HL-60 (cell line): ENCODE results near the gene B4GAT1.
"Not testable (repeated sequence)": the region's sequence is repeated elsewhere in the genome, so short reads cannot be mapped to it uniquely, and the experiment has no call there.

Experiments
- DNase-seq, 2 experiments: peaks; one replicate each; pipeline ENCODE4 v3.0.0-alpha.2; 2010 to 2020; ENCODE audit warnings: low read depth in 1 of 2, low spot score in 1 of 2
- H3K27ac ChIP-seq: fragments of 250-450 bp; sonication (Bioruptor Pico); replicated peaks from 2 replicates; pipeline ENCODE4 v1.5.1; 2020; ENCODE audit warnings: mild to moderate bottlenecking, moderate library complexity
- H3K27me3 ChIP-seq: fragments of 250-450 bp; sonication (Bioruptor Pico); 2 replicates; pipeline ENCODE4 v1.5.1; 2021; ENCODE audit warnings: mild to moderate bottlenecking, moderate library complexity; ENCODE audit not compliant: insufficient read depth, poor library complexity, severe bottlenecking
- H3K4me3 ChIP-seq: replicated peaks from 2 replicates; pipeline ENCODE4 v1.5.1; 2011; ENCODE audit warnings: mild to moderate bottlenecking, control low read depth, low read length; ENCODE audit not compliant: insufficient read depth
- GABPA ChIP-seq: IDR thresholded peaks from 2 replicates; pipeline ENCODE4 v1.6.1; 2012; ENCODE audit warnings: low read depth
- POLR2AphosphoS5 ChIP-seq: IDR thresholded peaks from 2 replicates; pipeline ENCODE4 v1.6.1; 2012; ENCODE audit warnings: low read depth
- SPI1 ChIP-seq: IDR thresholded peaks from 2 replicates; pipeline ENCODE4 v1.6.1; 2012; ENCODE audit warnings: low read depth, mild to moderate bottlenecking, borderline replicate concordance
- TF ChIP-seq, protein P1 (sequence below): IDR thresholded peaks from one replicate; pipeline ENCODE4 v1.5.1; 2011; ENCODE audit warnings: low read length, control low read depth, inconsistent platforms; ENCODE audit not compliant: insufficient read depth
- TF ChIP-seq, protein P2 (sequence below): IDR thresholded peaks from 2 replicates; pipeline ENCODE4 v1.6.1; 2012; ENCODE audit warnings: low read depth; ENCODE audit not compliant: insufficient replicate concordance

B4GAT1 gene

DNA sequence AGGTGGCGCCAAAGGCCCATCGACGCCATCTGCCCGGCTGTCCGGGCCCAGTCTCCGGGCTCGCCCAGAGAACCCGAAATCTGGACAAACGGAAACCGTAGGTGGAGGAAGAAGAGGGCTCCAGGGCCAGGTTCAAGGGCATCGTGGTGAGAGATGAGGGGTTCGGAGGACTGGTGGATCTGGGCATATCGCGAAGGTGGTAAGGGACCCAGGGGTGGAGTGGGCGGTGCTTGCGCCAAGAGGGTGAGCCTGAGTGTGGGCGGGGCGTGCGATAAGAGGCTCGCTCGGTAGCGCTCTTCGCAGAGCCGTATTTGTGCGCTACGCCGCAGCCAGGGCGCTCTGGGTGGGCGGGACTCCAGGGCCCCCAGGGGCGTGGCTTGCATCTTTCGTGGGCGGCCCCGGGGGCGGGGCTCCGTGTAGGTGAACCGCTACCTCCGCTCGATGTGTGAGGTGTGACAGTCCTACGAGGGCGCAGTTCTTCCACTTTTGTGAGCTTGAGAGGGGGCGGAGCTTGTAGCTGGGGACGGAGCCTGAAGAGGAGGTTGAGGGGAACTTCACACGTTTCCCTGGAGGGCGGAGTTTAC lies 35.4 kb downstream of the B4GAT1 start:
- peak overlapping the region; percentile 40 for H3K4me3 ChIP-seq
- no peaks in the 10 kb centered on the region for H3K27me3 ChIP-seq
- no peak for TF ChIP-seq SPI1
- peak overlapping the region; percentile 46 for H3K27ac ChIP-seq
- peak; percentile 79 to 91 for DNase-seq

DNA sequence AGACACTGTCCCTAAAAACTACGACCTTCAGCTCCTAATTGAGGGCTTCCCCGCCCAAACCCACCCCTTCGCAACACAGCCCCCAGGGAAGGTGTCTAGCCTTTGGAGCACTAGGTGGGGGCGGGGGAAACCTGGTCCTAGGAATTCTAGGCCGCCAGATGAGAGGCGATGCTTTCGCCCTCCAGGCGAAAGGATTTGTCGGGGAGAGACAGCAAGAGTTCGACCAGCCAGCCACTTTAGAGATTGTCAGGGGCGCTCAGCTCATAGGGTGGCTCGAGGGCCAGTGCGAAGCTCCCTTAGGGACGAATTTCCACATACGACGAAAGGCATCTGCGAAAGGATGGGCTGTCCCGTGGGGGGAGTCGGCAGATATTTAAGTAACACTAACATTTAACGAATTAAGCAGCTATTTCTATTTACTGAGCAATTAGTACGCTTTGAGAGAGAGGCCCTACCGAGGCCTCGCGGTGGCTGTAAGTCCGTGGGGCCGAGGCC lies 35.9 kb downstream of the B4GAT1 start:
- Histone ChIP-seq H3K27ac (peak overlapping the region; percentile 46; the same call in 1 of the 2 replicates), H3K4me3 (peak overlapping the region; percentile 40), H3K27me3 (no peaks in the 10 kb centered on the region)
- TF ChIP-seq, protein P1, sequence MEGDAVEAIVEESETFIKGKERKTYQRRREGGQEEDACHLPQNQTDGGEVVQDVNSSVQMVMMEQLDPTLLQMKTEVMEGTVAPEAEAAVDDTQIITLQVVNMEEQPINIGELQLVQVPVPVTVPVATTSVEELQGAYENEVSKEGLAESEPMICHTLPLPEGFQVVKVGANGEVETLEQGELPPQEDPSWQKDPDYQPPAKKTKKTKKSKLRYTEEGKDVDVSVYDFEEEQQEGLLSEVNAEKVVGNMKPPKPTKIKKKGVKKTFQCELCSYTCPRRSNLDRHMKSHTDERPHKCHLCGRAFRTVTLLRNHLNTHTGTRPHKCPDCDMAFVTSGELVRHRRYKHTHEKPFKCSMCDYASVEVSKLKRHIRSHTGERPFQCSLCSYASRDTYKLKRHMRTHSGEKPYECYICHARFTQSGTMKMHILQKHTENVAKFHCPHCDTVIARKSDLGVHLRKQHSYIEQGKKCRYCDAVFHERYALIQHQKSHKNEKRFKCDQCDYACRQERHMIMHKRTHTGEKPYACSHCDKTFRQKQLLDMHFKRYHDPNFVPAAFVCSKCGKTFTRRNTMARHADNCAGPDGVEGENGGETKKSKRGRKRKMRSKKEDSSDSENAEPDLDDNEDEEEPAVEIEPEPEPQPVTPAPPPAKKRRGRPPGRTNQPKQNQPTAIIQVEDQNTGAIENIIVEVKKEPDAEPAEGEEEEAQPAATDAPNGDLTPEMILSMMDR: peak; percentile 74
- no peak for TF ChIP-seq POLR2AphosphoS5
- no peak for DNase-seq

DNA sequence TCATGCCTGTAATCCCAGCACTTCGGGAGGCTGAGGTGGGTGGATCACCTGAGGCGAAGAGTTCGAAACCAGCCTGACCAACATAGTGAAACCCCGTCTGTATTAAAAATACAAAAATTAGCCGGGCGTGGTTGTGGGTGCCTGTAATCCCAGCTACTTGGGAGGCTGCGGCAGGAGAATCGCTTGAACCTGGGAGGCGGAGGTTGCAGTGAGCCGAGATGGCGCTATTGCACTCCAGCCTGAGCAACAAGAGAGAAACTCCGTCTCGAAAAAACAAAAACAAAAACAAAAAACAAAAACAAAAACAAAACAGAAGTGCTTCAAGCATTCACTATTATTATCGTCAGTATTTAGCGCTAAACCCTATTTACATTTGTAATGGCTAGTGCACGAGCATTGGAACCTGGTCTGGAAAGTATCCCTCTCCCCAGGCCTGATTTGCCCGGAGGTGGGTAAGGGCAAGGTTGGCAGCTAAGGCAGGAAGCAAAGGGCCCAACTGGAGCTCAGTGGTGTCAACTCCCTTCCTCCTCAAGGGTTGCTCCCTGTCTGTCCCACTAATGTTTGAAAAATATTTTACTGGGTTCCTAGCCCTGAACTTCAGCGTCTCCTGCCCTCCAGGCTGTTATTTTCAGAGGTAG lies 36.5 kb downstream of the B4GAT1 start:
- not testable (repeated sequence) for H3K27ac ChIP-seq, DNase-seq, H3K27me3 ChIP-seq, H3K4me3 ChIP-seq

DNA sequence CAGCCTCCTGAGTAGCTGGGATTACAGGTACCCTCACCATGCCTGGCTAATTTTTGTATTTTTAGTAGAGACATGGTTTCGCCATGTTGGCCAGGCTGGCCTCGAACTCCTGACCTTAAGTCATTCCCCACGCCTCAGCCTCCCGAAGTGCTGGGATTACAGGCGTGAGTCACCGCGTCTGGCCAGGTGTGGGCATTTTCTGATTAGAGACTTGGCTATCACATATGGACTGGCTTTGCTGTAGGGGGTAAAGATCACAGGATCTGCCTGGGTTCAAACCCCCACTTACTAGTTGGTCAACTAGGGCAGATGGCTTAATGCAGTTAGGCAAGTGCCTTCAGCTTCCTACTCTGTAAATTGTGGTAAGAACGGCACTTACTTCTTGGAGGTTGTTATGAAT lies 37.1 kb downstream of the B4GAT1 start:
- DNase-seq: no peak
- H3K27me3 ChIP-seq: no peaks in the 10 kb centered on the region
- H3K27ac ChIP-seq: no peak overlapping the region
- no peak overlapping the region for H3K4me3 ChIP-seq
- TF ChIP-seq POLR2AphosphoS5 (no peak), GABPA (no peak), SPI1 (no peak)
- TF ChIP-seq, protein P1: no peak
- TF ChIP-seq, protein P2, sequence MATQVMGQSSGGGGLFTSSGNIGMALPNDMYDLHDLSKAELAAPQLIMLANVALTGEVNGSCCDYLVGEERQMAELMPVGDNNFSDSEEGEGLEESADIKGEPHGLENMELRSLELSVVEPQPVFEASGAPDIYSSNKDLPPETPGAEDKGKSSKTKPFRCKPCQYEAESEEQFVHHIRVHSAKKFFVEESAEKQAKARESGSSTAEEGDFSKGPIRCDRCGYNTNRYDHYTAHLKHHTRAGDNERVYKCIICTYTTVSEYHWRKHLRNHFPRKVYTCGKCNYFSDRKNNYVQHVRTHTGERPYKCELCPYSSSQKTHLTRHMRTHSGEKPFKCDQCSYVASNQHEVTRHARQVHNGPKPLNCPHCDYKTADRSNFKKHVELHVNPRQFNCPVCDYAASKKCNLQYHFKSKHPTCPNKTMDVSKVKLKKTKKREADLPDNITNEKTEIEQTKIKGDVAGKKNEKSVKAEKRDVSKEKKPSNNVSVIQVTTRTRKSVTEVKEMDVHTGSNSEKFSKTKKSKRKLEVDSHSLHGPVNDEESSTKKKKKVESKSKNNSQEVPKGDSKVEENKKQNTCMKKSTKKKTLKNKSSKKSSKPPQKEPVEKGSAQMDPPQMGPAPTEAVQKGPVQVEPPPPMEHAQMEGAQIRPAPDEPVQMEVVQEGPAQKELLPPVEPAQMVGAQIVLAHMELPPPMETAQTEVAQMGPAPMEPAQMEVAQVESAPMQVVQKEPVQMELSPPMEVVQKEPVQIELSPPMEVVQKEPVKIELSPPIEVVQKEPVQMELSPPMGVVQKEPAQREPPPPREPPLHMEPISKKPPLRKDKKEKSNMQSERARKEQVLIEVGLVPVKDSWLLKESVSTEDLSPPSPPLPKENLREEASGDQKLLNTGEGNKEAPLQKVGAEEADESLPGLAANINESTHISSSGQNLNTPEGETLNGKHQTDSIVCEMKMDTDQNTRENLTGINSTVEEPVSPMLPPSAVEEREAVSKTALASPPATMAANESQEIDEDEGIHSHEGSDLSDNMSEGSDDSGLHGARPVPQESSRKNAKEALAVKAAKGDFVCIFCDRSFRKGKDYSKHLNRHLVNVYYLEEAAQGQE: no peak

DNA sequence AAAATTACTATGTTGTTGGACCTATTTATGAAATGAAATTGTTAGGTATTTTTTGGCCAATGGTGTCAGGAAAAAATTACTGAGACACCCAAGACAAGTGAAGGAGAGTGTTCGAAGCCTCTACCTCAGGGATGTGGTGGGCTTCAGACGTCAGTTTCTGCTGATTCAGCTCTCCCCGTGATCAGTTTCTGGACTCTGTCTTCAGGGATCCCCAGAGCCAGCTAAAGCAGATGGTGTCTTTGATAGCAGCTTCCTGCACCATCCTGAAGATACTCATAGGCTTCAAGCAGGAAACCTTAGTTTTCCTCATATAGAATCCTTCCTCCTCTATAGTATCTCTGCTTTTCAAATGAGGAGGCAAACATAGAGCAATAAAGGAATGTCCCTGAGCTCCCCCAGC lies 38.0 kb downstream of the B4GAT1 start:
- no peak overlapping the region for H3K27ac ChIP-seq
- no peak overlapping the region for H3K4me3 ChIP-seq
- TF ChIP-seq, protein P1: no peak
- TF ChIP-seq SPI1 (no peak), POLR2AphosphoS5 (no peak), GABPA (no peak)
- TF ChIP-seq, protein P2: no peak
- H3K27me3 ChIP-seq: no peaks in the 10 kb centered on the region
- DNase-seq: no peak
